GM10266 (cell line): ENCODE results near the gene OSBPL10.
A peak's percentile ranks its signal among the peaks of the same experiment; 100 is the strongest.
"Not testable (repeated sequence)": the region's sequence is repeated elsewhere in the genome, so short reads cannot be mapped to it uniquely, and the experiment has no call there.

Experiments
- DNase-seq: peaks from one replicate; pipeline ENCODE4 v3.0.0; 2012; ENCODE audit errors: extremely low spot score
- TF ChIP-seq, protein P1 (sequence below): IDR thresholded peaks from 2 replicates; pipeline ENCODE4 v1.5.1; 2012; ENCODE audit warnings: mild to moderate bottlenecking, low read depth; ENCODE audit not compliant: control insufficient read depth, insufficient read depth; ENCODE audit errors: missing control alignments

The OSBPL10 gene

DNA sequence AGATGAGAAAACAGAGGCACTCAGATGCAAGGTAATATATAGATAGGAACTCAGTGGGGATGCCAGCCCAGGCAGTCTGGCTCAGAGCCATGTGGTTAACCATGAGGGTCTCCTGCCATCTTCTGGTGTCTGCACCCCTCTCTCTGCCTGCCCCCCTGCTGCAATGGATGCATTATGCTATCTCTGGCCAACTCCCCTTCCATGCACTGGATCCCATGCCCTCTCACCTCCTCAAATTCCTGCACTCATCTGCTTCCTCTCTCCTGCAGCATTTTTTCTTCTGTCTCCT, 285.1 kb downstream of the OSBPL10 start:
- TF ChIP-seq, protein P1, sequence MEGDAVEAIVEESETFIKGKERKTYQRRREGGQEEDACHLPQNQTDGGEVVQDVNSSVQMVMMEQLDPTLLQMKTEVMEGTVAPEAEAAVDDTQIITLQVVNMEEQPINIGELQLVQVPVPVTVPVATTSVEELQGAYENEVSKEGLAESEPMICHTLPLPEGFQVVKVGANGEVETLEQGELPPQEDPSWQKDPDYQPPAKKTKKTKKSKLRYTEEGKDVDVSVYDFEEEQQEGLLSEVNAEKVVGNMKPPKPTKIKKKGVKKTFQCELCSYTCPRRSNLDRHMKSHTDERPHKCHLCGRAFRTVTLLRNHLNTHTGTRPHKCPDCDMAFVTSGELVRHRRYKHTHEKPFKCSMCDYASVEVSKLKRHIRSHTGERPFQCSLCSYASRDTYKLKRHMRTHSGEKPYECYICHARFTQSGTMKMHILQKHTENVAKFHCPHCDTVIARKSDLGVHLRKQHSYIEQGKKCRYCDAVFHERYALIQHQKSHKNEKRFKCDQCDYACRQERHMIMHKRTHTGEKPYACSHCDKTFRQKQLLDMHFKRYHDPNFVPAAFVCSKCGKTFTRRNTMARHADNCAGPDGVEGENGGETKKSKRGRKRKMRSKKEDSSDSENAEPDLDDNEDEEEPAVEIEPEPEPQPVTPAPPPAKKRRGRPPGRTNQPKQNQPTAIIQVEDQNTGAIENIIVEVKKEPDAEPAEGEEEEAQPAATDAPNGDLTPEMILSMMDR, result no peak
- no peak for DNase-seq

DNA sequence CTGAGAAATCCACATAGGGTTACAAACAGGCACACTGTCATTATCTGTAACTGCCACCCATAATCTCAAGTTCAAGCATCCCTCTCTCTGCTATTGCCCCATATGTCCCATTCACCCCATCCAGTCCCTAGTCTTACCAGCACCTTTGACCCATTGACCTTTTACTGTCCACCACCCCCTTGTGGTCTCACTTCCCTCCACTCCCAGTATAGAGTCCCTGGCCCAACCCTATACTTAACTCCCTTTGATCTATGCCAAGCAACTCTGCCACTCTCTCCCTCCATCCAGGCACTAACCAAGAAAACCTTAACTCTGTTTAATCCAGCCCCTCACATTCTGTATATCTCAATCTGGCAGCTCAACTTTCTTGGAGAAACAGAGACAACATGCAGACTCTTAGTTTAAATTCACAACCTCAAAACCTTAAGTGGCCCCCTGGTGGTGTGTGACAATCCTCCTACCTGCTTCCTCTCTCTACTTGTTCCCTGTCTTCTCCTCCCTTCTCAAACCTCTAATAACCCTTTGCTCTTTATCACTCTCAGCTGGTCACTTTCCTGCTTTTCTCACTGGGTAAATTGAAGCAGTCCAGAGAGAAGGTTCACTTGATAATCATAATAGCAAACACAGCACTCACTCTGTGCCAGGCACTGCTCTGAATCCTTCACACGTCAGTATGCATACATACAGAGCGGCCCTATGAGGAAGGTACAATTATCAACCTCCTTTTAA, 285.6 kb downstream of the OSBPL10 start:
- peak; percentile 32 for DNase-seq
- TF ChIP-seq, protein P1, result peak; percentile 48

DNA sequence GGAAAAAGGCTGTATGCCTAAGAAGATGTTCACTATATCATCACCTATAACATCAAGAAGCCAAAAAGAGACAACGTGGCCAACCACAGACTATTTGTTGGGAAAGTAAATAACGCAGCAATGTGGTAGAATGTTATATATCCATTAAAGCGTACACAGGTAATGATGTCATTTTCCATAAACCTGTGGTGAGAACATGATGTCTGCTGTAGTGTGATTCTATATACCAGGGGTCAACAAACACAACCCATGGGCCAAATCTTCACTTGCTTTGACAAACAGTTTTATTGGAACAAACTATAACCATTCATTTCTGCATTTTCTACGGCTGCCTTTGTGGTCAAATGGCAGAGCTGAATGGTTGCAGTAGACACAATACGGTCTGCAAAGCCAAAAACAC, 287.7 kb downstream of the OSBPL10 start:
- DNase-seq, result no peak
- TF ChIP-seq, protein P1, result no peak

DNA sequence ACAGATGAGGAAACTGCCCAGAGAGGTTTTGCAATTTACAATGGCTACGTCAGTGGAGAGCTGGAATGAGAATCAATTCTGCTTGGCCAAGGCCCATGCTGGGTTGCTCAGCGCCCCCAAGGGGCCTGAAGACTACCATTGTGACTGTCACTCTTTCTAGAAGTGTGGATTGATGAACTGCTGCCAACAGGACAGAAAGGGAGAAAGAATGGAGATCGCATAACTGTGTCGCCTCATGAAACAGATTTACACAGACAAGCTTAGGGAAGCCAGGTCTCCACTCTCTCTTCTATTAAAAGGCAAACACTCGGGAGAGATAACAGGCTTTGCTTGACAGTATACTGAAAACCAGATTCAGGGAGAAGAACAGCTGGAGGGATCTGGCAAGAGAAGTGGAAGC, 288.3 kb downstream of the OSBPL10 start:
- TF ChIP-seq, protein P1, result peak; percentile 29
- DNase-seq, result no peak

DNA sequence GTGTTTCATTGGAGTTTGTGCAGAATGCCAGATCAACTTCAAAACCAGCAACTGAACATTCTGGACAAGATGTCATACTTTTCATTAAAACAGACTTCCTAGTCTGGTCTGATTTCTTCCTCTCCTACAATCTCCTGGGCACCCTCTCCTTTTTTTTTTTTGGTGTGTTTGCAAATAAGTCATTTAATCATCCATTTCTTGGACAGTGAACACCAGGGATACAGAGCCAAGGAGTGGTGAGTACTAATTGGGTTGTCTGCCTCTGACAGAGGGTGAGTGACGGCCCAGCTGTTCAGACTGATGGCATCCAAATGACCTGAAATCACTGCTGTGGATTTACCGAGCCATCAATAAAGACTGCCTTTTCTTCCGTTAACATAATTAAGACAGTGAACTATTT, 290.3 kb downstream of the OSBPL10 start:
- no peak for DNase-seq
- TF ChIP-seq, protein P1, result no peak

DNA sequence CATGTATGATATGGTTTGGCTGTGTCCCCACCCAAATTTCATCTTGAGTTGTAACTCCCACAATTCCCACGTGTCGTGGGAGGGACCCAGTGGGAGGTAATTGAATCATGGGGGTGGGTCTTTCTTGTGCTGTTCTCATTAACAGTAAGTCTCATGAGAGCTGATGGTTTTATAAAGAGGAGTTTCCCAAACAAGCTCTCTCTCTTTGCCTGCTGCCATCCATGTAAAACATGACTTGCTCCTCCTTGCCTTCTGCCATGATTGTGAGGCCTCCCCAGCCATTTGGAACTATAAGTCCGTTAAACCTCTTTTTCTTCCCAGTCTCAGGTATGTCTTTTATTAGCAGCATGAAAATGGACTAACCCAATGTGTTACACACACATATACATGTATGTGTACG, 291.5 kb downstream of the OSBPL10 start:
- not testable (repeated sequence) for DNase-seq

DNA sequence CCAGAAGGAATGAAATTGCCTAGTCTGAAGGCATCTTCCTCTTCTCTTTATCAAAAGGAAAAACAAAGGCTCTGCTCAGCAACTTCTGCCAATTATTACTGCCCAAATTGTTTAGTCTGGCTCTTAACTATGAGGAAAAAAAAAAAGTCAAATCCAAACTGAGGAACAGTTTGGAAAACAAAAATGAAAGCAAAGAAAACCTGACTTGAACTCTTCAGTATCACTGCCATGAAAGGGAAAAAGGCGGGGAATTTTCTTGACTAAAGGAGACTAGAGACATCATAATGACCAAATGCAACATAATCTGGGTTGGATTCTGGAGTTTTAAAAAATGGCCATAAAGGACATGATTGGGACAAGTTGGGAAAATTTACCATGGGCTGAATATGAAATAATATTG, 292.1 kb downstream of the OSBPL10 start:
- DNase-seq, result no peak
- TF ChIP-seq, protein P1, result no peak
